Spleen (tissue), 11 donors: ENCODE measurements around the gene UBAP1. TPM values are rescaled to one million over a fixed set of nuclear protein-coding genes. Genes with fewer than 3 reads are reported as not detected.

ENCODE experiments used
- DNase-seq: peaks from one replicate; pipeline ENCODE4 v3.0.0-alpha.2; 2020
- H3K27ac ChIP-seq, 8 donors: fragments of 200-600 bp; sonication (generic) in 7 of 8; 1 replicate in 4 of 8; 2 replicates in 4 of 8; pipeline versions ENCODE4 v1.5.0 to v1.8.0; 2016 to 2021; ENCODE audit warnings: inconsistent platforms in 4 of 8, mild to moderate bottlenecking in 4 of 8, moderate library complexity in 1 of 8
- H3K27me3 ChIP-seq, 7 donors: fragments of 200-600 bp; sonication (generic) in 6 of 7; replicated peaks in 1 of 7; 1 replicate in 4 of 7; 2 replicates in 3 of 7; pipeline versions ENCODE4 v1.5.0 to v1.8.0; 2016 to 2021; ENCODE audit warnings: inconsistent platforms in 3 of 7, mild to moderate bottlenecking in 1 of 7
- H3K36me3 ChIP-seq, 6 donors: fragments of 200-600 bp; sonication (generic) in 5 of 6; 1 replicate in 4 of 6; 2 replicates in 2 of 6; pipeline versions ENCODE4 v1.5.0 to v1.8.0; 2016 to 2021; ENCODE audit warnings: inconsistent platforms in 2 of 6
- H3K4me1 ChIP-seq, 6 donors: fragments of 200-600 bp; sonication (generic) in 5 of 6; 1 replicate in 3 of 6; 2 replicates in 3 of 6; pipeline versions ENCODE4 v1.5.0 to v1.8.0; 2016 to 2021; ENCODE audit warnings: inconsistent platforms in 3 of 6
- H3K4me3 ChIP-seq, 8 donors: fragments of 200-600 bp; sonication (generic) in 7 of 8; 1 replicate in 4 of 8; 2 replicates in 4 of 8; pipeline versions ENCODE4 v1.5.0 to v1.8.0; 2016 to 2021; ENCODE audit warnings: inconsistent platforms in 4 of 8, mild to moderate bottlenecking in 4 of 8, moderate library complexity in 2 of 8
- H3K9me3 ChIP-seq, 8 donors: fragments of 200-600 bp; sonication (generic) in 7 of 8; 1 replicate in 4 of 8; 2 replicates in 4 of 8; pipeline versions ENCODE4 v1.5.0 to v1.8.0; 2016 to 2021; ENCODE audit warnings: inconsistent platforms in 4 of 8
- POLR2A ChIP-seq, 3 donors: fragments of 450-650 bp; IDR thresholded peaks; one replicate each; pipeline ENCODE4 v1.5.1; 2017; ENCODE audit warnings: antibody characterized with exemption in 3 of 3, mild to moderate bottlenecking in 1 of 3
- POLR2AphosphoS5 ChIP-seq, 3 donors: sonication (generic); formaldehyde crosslinking; IDR thresholded peaks; one replicate each; pipeline ENCODE4 v1.5.1; 2017; ENCODE audit warnings: antibody characterized with exemption in 3 of 3
- WGBS, 5 donors: extraction: QIAGEN DNeasy Blood & Tissue Kit in 3 of 5; methylation state at CpG; one replicate each; pipeline versions ENCODE4 v1.1.5 to v1.1.7; 2013 to 2018; 5-methylcytosine and 5-hydroxymethylcytosine counted together
- intact Hi-C: fragments of 100-400 bp; cut with DNase I; formaldehyde crosslinking; loops from one replicate; pipeline ENCODE4 v1.15.0; 2023; ENCODE audit warnings: low total_unique reads
- polyA plus RNA-seq, 3 donors: library from polyadenylated mRNA; stranded (reverse); fragments of 200-250 nt; gene quantifications; one replicate each; pipeline ENCODE4 v1.2.1, GENCODE V29; 2013
- total RNA-seq, 7 donors: library from RNA; depleted of rRNA in 3 of 7; stranded (reverse); fragments of >200 nt in 3 of 7; fragmentation: NEBNext Ultra II Directional in 4 of 7; extraction: Animal tissue kit (Norgen Biotek cat#: 25700) in 4 of 7; gene quantifications; one replicate each; pipeline versions ENCODE4 v1.1.0 to v1.2.1, GENCODE V29; 2016 to 2021
- TF ChIP-seq, protein P1 (sequence below), 11 experiments: fragments of 200-600 bp in 7 of 11; fragments of 450-650 bp in 4 of 11; sonication (generic) in 4 of 11; IDR thresholded peaks in 8 of 11; conservative IDR thresholded peaks in 3 of 11; 1 replicate in 7 of 11; 2 replicates in 4 of 11; pipeline versions ENCODE4 v1.4.0 to v1.8.0; 2016 to 2021; ENCODE audit warnings: antibody characterized with exemption in 11 of 11, inconsistent platforms in 4 of 11, mild to moderate bottlenecking in 1 of 11
- donor health status: healthy with polysubstance abuse.
- donor health status: DM: no; HTN: no; CAD: no; lungs with moderate emphysema.
- donor health status: DM: no; HTN: no; CAD: no.
- donor health status: Bipolar disorder and iron deficiency.
- donor health status: healthy.
- donor health status: DM: no; HTN: no; CAD: no.
- donor health status: DM: yes; HTN: yes; CAD: no.

The UBAP1 gene
- total and polyA plus RNA-seq, 10 donors: 17.3 to 56.0 (median 41.2) TPM

DNA sequence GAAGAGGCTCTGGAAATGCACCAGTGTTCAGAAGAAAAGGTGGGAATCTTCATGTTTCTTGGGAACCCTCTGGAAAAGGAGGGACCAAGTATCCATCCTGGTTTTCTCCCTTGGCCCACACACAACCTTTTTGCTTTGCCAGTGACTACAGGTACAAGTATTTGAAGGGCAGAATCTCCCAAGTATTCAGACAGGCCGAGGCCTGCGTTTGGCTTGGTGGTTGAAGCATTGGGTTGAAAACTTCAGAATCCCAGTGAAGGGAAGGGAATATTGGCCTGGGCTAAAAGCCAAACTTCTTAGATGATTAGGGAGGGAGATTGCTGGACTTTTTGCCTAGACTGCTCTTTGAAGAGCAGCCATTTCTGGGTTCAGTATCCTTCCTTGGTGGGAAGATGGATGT, 71.9 kb downstream of the UBAP1 start:
- H3K4me1 ChIP-seq: peaks cover 0 to 15% (median 6%) of the 10 kb centered on the region in 6 donors
- no peak overlapping the region for H3K27ac ChIP-seq
- 69 to 96% (median 94%) methylated on average over 2 of the region's 2 CpGs for WGBS, 5 donors
- no peak overlapping the region for H3K4me3 ChIP-seq
- H3K36me3 ChIP-seq: peaks cover 5 to 100% (median 56%) of the 10 kb centered on the region in 6 donors
- H3K9me3 ChIP-seq: no peaks in the 10 kb centered on the region
- intact Hi-C loops: loop anchor here (10.0 kb wide), 1 partner anchor 134 kb away; no protein-coding TSS in a partner anchor
- no peaks in the 10 kb centered on the region for H3K27me3 ChIP-seq
- DNase-seq: no peak
- TF ChIP-seq POLR2A (IDR thresholded peaks at IDR 0.05) (no peak), POLR2AphosphoS5 (IDR thresholded peaks at IDR 0.05) (no peak)
- TF ChIP-seq, protein P1, sequence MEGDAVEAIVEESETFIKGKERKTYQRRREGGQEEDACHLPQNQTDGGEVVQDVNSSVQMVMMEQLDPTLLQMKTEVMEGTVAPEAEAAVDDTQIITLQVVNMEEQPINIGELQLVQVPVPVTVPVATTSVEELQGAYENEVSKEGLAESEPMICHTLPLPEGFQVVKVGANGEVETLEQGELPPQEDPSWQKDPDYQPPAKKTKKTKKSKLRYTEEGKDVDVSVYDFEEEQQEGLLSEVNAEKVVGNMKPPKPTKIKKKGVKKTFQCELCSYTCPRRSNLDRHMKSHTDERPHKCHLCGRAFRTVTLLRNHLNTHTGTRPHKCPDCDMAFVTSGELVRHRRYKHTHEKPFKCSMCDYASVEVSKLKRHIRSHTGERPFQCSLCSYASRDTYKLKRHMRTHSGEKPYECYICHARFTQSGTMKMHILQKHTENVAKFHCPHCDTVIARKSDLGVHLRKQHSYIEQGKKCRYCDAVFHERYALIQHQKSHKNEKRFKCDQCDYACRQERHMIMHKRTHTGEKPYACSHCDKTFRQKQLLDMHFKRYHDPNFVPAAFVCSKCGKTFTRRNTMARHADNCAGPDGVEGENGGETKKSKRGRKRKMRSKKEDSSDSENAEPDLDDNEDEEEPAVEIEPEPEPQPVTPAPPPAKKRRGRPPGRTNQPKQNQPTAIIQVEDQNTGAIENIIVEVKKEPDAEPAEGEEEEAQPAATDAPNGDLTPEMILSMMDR (IDR thresholded peaks at IDR 0.05 in 8 of 11, conservative IDR thresholded peaks at IDR 0.05 in 3 of 11): no peak

DNA sequence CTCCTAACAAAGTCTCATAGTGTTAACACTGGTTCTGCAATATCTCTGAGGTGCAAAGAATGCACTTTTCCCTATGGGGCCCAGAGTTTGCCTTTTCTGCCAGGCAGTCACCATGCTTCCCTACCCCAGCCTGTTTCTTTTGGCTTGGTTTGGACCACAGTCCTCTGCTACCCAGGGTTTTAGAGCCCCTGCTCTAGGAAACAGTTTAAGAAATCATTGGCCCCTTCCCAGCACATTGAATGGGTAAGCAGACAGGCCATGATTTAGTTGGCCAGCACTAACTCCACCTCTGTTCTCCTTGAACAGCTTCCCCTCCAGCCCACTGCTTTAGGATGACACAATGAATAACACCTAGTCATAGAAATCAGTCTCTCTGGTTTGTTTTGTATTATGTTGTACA, 73.2 kb downstream of the UBAP1 start:
- peaks cover 0 to 15% (median 6%) of the 10 kb centered on the region in 6 donors for H3K4me1 ChIP-seq
- no peak overlapping the region for H3K4me3 ChIP-seq
- no peak for DNase-seq
- TF ChIP-seq POLR2AphosphoS5 (IDR thresholded peaks at IDR 0.05): no peak
- TF ChIP-seq, protein P1 (IDR thresholded peaks at IDR 0.05 in 8 of 11, conservative IDR thresholded peaks at IDR 0.05 in 3 of 11): no peak
- TF ChIP-seq POLR2A (IDR thresholded peaks at IDR 0.05): no peak
- H3K27me3 ChIP-seq: no peaks in the 10 kb centered on the region
- intact Hi-C loops: loop anchor here (10.0 kb wide), 1 partner anchor 133 kb away; no protein-coding TSS in a partner anchor
- H3K36me3 ChIP-seq: peaks cover 5 to 100% (median 53%) of the 10 kb centered on the region in 6 donors
- H3K27ac ChIP-seq: no peak overlapping the region
- no peaks in the 10 kb centered on the region for H3K9me3 ChIP-seq

DNA sequence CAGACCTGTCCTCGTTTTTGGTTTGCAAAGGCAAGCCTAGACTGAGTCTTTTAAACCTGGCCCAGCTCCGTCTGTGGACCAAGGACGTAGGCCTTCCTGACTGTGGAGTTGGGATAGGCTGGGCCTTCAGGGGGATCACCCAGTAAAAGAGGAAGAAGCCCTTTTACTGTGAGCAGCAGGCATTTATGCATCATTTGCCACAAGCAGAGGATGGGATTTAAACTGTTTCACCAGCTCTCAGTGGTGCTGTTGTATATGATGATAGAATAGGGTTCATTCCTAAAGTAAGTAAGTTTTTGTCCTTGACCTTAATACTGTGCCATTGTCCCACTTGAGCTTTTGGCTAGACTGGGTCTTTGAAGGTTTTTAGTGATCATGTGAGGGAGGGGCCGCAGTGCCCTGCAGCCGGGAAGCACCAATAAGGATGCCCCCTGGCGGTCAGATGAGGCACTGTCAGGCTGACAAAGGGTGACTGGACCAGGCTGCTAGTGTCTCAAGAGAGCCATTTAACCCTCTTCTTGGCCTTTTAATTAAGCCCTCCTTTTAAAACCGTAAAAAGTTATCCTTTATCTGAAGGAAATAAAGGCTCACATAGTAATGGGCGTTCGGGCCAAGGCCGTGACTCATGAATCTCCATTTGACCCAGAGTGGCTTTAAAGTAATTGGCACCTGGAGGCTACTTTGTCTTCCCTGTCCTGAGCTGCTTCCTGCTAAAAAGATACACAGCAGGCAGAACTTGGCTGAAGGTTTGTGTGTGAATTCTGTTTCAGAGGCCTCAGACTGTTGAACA, 74.0 kb downstream of the UBAP1 start:
- Histone ChIP-seq H3K27ac (peak overlapping the region in 1 of 8 donors; percentile 21), H3K27me3 (no peaks in the 10 kb centered on the region), H3K4me3 (no peak overlapping the region), H3K9me3 (no peaks in the 10 kb centered on the region), H3K36me3 (peaks cover 5 to 100% (median 48%) of the 10 kb centered on the region in 6 donors), H3K4me1 (peaks cover 0 to 15% (median 6%) of the 10 kb centered on the region in 6 donors)
- 42 to 64% (median 49%) methylated on average over 10 of the region's 10 CpGs for WGBS, 5 donors
- TF ChIP-seq POLR2A (IDR thresholded peaks at IDR 0.05) (no peak), POLR2AphosphoS5 (IDR thresholded peaks at IDR 0.05) (peak in 1 of 3 donors; percentile 47)
- TF ChIP-seq, protein P1 (IDR thresholded peaks at IDR 0.05 in 8 of 11, conservative IDR thresholded peaks at IDR 0.05 in 3 of 11): peak; percentile 5 to 96 (median 75)
- intact Hi-C loops: loop anchor here (10.0 kb wide), 1 partner anchor 132 kb away; no protein-coding TSS in a partner anchor
- DNase-seq: peak; percentile 84

DNA sequence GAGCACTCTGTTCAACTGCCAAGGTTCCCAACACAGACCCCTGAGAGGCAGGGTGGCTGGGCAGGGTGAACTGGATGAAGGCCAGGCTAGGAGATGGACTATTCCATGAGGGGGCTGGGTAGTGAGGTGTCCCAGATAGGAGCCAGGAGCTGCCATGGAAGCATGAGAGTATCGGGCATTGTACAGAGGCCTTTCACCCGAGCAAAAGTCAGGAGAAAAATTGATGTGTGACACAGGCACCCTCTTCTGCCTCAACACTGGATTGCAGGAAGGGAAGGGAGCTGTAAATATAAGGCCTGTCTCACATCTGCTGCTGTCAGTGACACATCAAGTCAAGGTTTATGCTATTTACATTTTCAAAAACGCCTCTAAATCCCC, 74.6 kb downstream of the UBAP1 start:
- Histone ChIP-seq H3K4me3 (no peak overlapping the region), H3K27ac (no peak overlapping the region), H3K9me3 (no peaks in the 10 kb centered on the region), H3K4me1 (peaks cover 0 to 15% (median 6%) of the 10 kb centered on the region in 6 donors), H3K36me3 (peaks cover 5 to 98% (median 44%) of the 10 kb centered on the region in 6 donors), H3K27me3 (no peaks in the 10 kb centered on the region)
- intact Hi-C loops: loop anchor here (10.0 kb wide), 1 partner anchor 131 kb away; no protein-coding TSS in a partner anchor
- no peak for DNase-seq
- TF ChIP-seq, protein P1 (IDR thresholded peaks at IDR 0.05 in 8 of 11, conservative IDR thresholded peaks at IDR 0.05 in 3 of 11): no peak
- TF ChIP-seq POLR2AphosphoS5 (IDR thresholded peaks at IDR 0.05): no peak
- no peak for TF ChIP-seq POLR2A (IDR thresholded peaks at IDR 0.05)
- WGBS, 5 donors: 88 to 93% (median 93%) methylated on average over 3 of the region's 3 CpGs
